Loucy (cell line): ENCODE results near the gene BRIP1.

ENCODE experiments used
- H2AFZ ChIP-seq: fragments of 200-600 bp; sonication (generic); 2 replicates; pipeline ENCODE4 v1.6.0; 2016; ENCODE audit warnings: antibody characterized with exemption, mild to moderate bottlenecking, low read length, moderate library complexity
- H3F3A ChIP-seq: fragments of 200-600 bp; 2 replicates; pipeline ENCODE4 v1.6.0; 2016; ENCODE audit warnings: antibody characterized with exemption, low read depth, mild to moderate bottlenecking
- H3K27me3 ChIP-seq: fragments of 200-600 bp; sonication (generic); 2 replicates; pipeline ENCODE4 v1.6.1; 2014; ENCODE audit warnings: low read length, mild to moderate bottlenecking; ENCODE audit not compliant: insufficient read depth, poor library complexity, severe bottlenecking
- H3K36me3 ChIP-seq: fragments of 200-600 bp; sonication (generic); 2 replicates; pipeline ENCODE4 v1.6.1; 2016; ENCODE audit warnings: low read length; ENCODE audit not compliant: insufficient read depth
- H3K4me1 ChIP-seq: fragments of 200-600 bp; sonication (generic); 2 replicates; pipeline ENCODE4 v1.5.1; 2014; ENCODE audit warnings: low read length, mild to moderate bottlenecking; ENCODE audit not compliant: insufficient read depth, poor library complexity, severe bottlenecking
- H3K4me2 ChIP-seq: fragments of 200-600 bp; sonication (generic); 2 replicates; pipeline ENCODE4 v1.6.0; 2014; ENCODE audit warnings: antibody characterized with exemption, low read length, low read depth, mild to moderate bottlenecking; ENCODE audit not compliant: poor library complexity, severe bottlenecking
- H3K4me3 ChIP-seq: fragments of 200-600 bp; sonication (generic); 2 replicates; pipeline ENCODE4 v1.5.1; 2014; ENCODE audit warnings: low read length, mild to moderate bottlenecking, mixed read lengths; ENCODE audit not compliant: poor library complexity, severe bottlenecking
- H3K79me2 ChIP-seq: fragments of 200-600 bp; sonication (generic); 2 replicates; pipeline ENCODE4 v1.6.1; 2014; ENCODE audit warnings: low read length; ENCODE audit not compliant: insufficient read depth
- H3K9ac ChIP-seq: fragments of 200-600 bp; sonication (generic); 2 replicates; pipeline ENCODE4 v1.6.0; 2014; ENCODE audit warnings: mild to moderate bottlenecking, low read depth, low read length, moderate library complexity; ENCODE audit not compliant: poor library complexity, severe bottlenecking
- H3K9me2 ChIP-seq: fragments of 200-600 bp; sonication (generic); replicated peaks from 2 replicates; pipeline ENCODE4 v1.6.1; 2016; ENCODE audit warnings: low read depth, low read length, mixed read lengths
- H3K9me3 ChIP-seq: fragments of 200-600 bp; sonication (generic); 2 replicates; pipeline ENCODE4 v1.6.1; 2014; ENCODE audit warnings: mild to moderate bottlenecking, antibody characterized with exemption, low read length, low read depth; ENCODE audit not compliant: insufficient read depth
- H4K20me1 ChIP-seq: fragments of 200-600 bp; sonication (generic); 2 replicates; pipeline ENCODE4 v1.6.0; 2014; ENCODE audit warnings: antibody characterized with exemption, low read length, mild to moderate bottlenecking; ENCODE audit not compliant: insufficient read depth, poor library complexity, severe bottlenecking
- EZH2phosphoT487 ChIP-seq: fragments of 200-600 bp; IDR thresholded peaks from 2 replicates; pipeline ENCODE4 v1.6.1; 2018; ENCODE audit warnings: antibody characterized with exemption, mild to moderate bottlenecking, moderate library complexity, borderline replicate concordance
- TF ChIP-seq, protein P1 (sequence below): fragments of 200-600 bp; sonication (generic); conservative IDR thresholded peaks from 2 replicates; pipeline ENCODE4 v1.5.1; 2014; ENCODE audit warnings: mild to moderate bottlenecking, antibody characterized with exemption, low read length

Gene BRIP1

DNA sequence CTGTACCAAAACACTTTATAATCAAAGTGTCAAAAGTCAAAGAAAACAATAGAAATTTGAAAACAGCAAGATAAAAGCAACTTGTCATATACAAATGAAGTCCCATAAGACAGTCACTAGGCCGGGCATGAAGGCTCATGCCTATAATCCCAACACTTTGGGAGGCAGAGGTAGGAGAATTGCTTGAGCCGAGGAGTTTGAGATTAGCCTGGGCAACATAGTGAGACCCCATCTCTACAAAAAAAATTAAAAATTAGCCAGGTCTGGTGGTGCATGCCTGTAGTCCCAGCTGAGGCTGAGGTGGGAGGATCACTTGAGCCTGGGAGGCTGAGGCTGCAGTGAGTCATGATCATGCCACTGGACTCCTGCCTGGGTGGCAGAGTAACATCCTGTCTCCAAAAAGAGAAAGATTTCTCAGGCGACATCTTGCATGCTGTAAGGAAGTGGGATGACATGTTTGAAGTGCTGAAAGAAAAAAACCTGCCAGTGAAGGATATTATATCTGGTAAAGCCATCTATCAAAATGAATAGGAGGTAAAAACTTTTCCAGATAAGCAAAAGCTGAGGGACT is 173.6 kb downstream of the BRIP1 start:
- Histone ChIP-seq H3K9ac (no peak overlapping the region), H3K4me2 (no peak overlapping the region)

DNA sequence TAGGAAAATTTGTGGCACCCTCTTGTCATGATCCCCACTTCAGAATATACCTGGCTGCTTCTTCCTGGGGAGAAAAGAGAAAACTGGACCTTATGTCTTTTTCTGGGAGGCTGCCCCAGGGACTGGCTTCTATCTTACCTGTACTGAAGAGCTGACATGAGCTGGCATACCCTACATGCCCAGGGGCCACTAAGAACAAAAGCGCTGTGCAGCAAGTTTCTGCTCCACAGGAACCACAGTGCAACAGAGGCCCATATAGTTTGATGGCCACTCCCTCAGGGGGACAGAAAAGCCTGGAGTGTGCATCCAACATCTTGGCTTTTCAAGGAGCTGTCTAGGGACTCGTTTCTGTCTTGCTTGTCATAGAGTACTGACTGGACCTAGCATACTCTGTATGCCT is 175.6 kb downstream of the BRIP1 start:
- H3K27me3 ChIP-seq, result no peaks in the 10 kb centered on the region
- H4K20me1 ChIP-seq, result no peaks in the 10 kb centered on the region
- no peak overlapping the region for H2AFZ ChIP-seq
- no peaks in the 10 kb centered on the region for H3K79me2 ChIP-seq
- no peak overlapping the region for H3K9ac ChIP-seq
- H3K9me2 ChIP-seq, result no peaks in the 10 kb centered on the region
- H3F3A ChIP-seq, result no peaks in the 10 kb centered on the region
- H3K9me3 ChIP-seq, result no peaks in the 10 kb centered on the region
- no peak overlapping the region for H3K4me3 ChIP-seq
- H3K4me2 ChIP-seq, result no peak overlapping the region
- peaks cover 34% of the 10 kb centered on the region for H3K36me3 ChIP-seq
- TF ChIP-seq EZH2phosphoT487, result no peak
- TF ChIP-seq, protein P1, sequence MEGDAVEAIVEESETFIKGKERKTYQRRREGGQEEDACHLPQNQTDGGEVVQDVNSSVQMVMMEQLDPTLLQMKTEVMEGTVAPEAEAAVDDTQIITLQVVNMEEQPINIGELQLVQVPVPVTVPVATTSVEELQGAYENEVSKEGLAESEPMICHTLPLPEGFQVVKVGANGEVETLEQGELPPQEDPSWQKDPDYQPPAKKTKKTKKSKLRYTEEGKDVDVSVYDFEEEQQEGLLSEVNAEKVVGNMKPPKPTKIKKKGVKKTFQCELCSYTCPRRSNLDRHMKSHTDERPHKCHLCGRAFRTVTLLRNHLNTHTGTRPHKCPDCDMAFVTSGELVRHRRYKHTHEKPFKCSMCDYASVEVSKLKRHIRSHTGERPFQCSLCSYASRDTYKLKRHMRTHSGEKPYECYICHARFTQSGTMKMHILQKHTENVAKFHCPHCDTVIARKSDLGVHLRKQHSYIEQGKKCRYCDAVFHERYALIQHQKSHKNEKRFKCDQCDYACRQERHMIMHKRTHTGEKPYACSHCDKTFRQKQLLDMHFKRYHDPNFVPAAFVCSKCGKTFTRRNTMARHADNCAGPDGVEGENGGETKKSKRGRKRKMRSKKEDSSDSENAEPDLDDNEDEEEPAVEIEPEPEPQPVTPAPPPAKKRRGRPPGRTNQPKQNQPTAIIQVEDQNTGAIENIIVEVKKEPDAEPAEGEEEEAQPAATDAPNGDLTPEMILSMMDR, result no peak
- H3K4me1 ChIP-seq, result no peaks in the 10 kb centered on the region

More for the DNA sequence above, 173.6 kb downstream of the BRIP1 start:
- H3K9me3 ChIP-seq, result no peaks in the 10 kb centered on the region
- no peaks in the 10 kb centered on the region for H3F3A ChIP-seq
- no peaks in the 10 kb centered on the region for H4K20me1 ChIP-seq
- no peaks in the 10 kb centered on the region for H3K9me2 ChIP-seq
- H3K79me2 ChIP-seq, result no peaks in the 10 kb centered on the region
- no peaks in the 10 kb centered on the region for H3K4me1 ChIP-seq
- peaks cover 28% of the 10 kb centered on the region for H3K36me3 ChIP-seq
- H2AFZ ChIP-seq, result no peak overlapping the region
- no peaks in the 10 kb centered on the region for H3K27me3 ChIP-seq
- no peak overlapping the region for H3K4me3 ChIP-seq
- no peak for TF ChIP-seq EZH2phosphoT487

DNA sequence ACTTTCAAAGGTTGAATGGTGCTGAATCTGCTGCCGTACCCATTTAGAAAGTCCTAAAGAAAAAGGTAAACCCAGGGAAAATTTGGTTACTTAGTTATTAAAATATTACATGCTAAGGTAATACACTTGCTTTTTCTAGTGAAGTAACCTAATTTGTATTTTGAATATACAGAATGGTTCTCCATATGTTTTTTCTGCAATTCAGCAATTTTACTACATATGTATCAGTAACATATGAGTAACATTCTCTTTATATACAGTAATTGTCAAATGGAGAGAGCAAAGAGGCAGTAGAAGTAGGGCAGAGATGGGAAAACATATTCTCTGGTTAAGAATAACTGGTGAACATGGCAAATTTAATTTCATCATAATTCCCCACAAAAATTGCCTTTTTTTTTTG is 177.2 kb downstream of the BRIP1 start:
- Histone ChIP-seq H3F3A (no peaks in the 10 kb centered on the region), H3K9me3 (no peaks in the 10 kb centered on the region), H3K9me2 (no peaks in the 10 kb centered on the region), H3K9ac (no peak overlapping the region), H4K20me1 (no peaks in the 10 kb centered on the region), H3K36me3 (peaks cover 34% of the 10 kb centered on the region), H3K4me2 (no peak overlapping the region), H3K4me3 (no peak overlapping the region), H3K79me2 (no peaks in the 10 kb centered on the region), H3K4me1 (no peaks in the 10 kb centered on the region), H3K27me3 (no peaks in the 10 kb centered on the region), H2AFZ (no peak overlapping the region)
- TF ChIP-seq, protein P1, result no peak
- no peak for TF ChIP-seq EZH2phosphoT487

DNA sequence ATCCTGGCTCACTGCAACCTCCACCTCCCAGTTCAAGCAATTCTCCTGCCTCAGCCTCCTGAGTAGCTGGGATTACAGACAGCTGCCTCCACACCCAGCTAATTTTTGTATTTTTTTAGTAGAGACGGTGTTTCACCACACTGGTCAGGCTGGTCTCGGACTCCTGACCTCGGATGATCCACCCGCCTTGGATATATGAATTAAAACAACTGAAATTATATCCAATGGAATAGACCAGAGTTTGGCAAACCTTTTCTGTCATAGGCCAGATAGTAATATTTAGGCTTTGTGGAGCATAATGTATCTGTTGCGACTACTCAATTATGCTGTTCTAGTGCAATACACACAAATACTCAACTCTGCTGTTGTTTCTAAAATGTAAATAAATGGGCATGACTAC is 178.5 kb downstream of the BRIP1 start:
- no peaks in the 10 kb centered on the region for H3K27me3 ChIP-seq
- H3K9me3 ChIP-seq, result no peaks in the 10 kb centered on the region
- H3K4me3 ChIP-seq, result no peak overlapping the region
- H3K4me2 ChIP-seq, result no peak overlapping the region
- H3F3A ChIP-seq, result no peaks in the 10 kb centered on the region
- H3K9me2 ChIP-seq, result no peaks in the 10 kb centered on the region
- no peak overlapping the region for H2AFZ ChIP-seq
- no peaks in the 10 kb centered on the region for H3K4me1 ChIP-seq
- no peak for TF ChIP-seq EZH2phosphoT487
- TF ChIP-seq, protein P1, result no peak
- H3K36me3 ChIP-seq, result peaks cover 34% of the 10 kb centered on the region
- no peaks in the 10 kb centered on the region for H3K79me2 ChIP-seq
- no peak overlapping the region for H3K9ac ChIP-seq
- no peaks in the 10 kb centered on the region for H4K20me1 ChIP-seq
